ENCODE data around the gene WARS2. TPM values are rescaled to one million over a fixed set of nuclear protein-coding genes. Genes with fewer than 3 reads are reported as not detected.

The WARS2 gene
- total RNA-seq, 2 experiments from 2014 or later = 16.0 to 25.2 TPM

DNA sequence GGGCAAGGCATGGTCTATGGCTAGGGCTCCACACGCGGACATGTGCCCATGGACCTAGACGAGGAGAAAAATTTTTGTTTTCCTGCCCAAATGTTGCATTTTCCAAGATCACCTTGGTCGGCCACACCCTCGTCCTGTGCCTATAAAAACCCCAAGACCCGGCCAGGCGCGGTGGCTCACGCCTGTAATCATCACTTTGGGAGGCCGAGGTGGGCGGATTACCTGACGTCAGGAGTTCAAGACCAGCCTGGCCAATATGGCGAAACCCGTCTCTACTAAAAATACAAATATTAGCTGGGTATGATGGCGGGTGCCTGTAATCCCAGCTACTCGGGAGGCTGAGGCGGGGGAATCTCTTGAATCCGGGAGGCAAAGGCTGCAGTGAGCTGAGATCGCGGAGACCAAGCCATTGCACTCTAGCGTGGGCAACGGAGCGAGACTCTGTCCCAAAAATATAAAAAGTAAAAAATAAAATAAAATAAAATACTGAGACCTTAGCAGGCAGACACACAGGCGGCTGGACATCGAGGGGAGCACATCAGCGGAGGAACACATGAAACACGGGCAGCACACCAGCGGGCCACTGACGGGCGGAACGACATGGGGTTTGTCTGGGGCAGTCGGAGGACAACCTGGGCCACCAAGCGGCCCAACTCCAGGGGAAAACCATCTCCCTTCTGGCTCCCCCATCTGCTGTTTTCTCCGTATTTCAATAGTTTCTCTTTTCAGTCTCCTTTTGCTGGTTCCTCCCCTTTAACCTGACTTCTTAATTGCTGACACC, 91.6 kb downstream of the WARS2 start:
- no peak for ATAC-seq
- H3K36me3 Mint-ChIP-seq (ENCODE audit: low read depth) = peaks cover 42% of the 10 kb centered on the region
- intact Hi-C loops (cut with DNase I, micrococcal nuclease) = no loop called here
- ChIA-PET CTCF (no interaction called here), POLR2A (no interaction called here)
- no peak overlapping the region for H3K27ac Mint-ChIP-seq
- H3K4me1 Mint-ChIP-seq = no peaks in the 10 kb centered on the region
- DNase-seq = no peak
- H3K4me3 Mint-ChIP-seq = no peak overlapping the region
- H3K27me3 Mint-ChIP-seq = no peaks in the 10 kb centered on the region
- no peaks in the 10 kb centered on the region for H3K9me3 Mint-ChIP-seq (ENCODE audit: low read depth)

DNA sequence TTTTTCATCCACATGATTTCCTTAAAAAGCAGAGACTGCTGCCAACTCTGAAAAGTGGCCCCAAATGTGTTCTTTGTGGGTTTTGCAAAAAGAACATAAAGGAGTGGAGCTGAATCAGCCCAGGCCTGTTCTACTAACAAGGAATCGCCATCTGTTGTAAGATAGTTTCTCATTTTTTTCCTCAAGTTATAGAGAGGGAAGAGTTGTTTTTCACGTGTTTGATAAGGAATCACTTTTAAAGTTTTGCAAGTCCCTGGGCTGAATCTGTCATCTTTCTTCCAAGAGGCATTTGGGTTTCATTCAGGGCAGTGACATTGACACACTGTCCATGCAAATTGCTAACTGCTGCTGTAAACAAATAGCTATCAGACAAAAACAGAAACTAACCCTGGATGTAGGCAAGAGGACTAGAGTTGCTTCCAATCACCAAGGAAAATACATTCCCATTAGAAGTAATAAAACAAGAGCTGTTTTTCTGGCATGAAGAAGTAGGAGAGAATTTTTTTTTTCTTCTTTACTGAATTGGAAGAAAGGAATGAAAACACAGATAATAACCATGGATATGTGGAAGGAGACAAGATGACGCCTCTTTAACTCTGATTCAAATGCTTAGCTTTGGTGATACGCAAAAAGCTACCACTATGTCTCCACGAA, 93.5 kb downstream of the WARS2 start:
- intact Hi-C loops (cut with DNase I, micrococcal nuclease) = no loop called here
- Mint-ChIP-seq H3K27ac (no peak overlapping the region), H3K9me3 (ENCODE audit: low read depth) (no peaks in the 10 kb centered on the region), H3K36me3 (ENCODE audit: low read depth) (peaks cover 52% of the 10 kb centered on the region), H3K4me3 (no peak overlapping the region), H3K4me1 (no peaks in the 10 kb centered on the region), H3K27me3 (no peaks in the 10 kb centered on the region)
- CTCF ChIA-PET = interaction anchor here (0.6 kb wide), 1 partner anchor 8 kb away, joined by 3 read pairs; no protein-coding TSS in a partner anchor
- DNase-seq (no peak), ATAC-seq (no peak)
- POLR2A ChIA-PET = no interaction called here

DNA sequence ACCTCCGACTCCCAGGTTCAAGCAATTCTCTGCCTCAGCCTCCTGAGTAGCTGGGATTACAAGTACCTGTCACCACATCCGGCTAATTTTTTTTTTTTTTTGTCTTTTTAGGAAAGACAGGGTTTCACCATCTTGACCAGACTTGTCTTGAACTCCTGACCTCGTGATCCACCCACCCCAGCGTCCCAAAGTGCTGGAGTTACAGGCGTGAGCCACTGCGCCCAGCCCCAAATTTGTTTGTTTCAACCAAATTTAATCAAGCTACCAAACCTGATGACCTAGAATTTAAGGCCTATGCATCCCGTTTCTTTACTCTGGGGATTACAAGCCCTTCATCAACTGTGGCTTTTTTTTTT, 94.0 kb downstream of the WARS2 start:
- H3K4me3 Mint-ChIP-seq = no peak overlapping the region
- H3K36me3 Mint-ChIP-seq (ENCODE audit: low read depth) = peaks cover 51% of the 10 kb centered on the region
- H3K9me3 Mint-ChIP-seq (ENCODE audit: low read depth) = no peaks in the 10 kb centered on the region
- CTCF ChIA-PET = interaction anchor here (0.6 kb wide), 1 partner anchor 9 kb away, joined by 3 read pairs; no protein-coding TSS in a partner anchor
- H3K27ac Mint-ChIP-seq = no peak overlapping the region
- ATAC-seq (no peak), DNase-seq (no peak)
- no peaks in the 10 kb centered on the region for H3K4me1 Mint-ChIP-seq
- POLR2A ChIA-PET = no interaction called here
- intact Hi-C loops (cut with DNase I, micrococcal nuclease) = no loop called here
- H3K27me3 Mint-ChIP-seq = no peaks in the 10 kb centered on the region

DNA sequence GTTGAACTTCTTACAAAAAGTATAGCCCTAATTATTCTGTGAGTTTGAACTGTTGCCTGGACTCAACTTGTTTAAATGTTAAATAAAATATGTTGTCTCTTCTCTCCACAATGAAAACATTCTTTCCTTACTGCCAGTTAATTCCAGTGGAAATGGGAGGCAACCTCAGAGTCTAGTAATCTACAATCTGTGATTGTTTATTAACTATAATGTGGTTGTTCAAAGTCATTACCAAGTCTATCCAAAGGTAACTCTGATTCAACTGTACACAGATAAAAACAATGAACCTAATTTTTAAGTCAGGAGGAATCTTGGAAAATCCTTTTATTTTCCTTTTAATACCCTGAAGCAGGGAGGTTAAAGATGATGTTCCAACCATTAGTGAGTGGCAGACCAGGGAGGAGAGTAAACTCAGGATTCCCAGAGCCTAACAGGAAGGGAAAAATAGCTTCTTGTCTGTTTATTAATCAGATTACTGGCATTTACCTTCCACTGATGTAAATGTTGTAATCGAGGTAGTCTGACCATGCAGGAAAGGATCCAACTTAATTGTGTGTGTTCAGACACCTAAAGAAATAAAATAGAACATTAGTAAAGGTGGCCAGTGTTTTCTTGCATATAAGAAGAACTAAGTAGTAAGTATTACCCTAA, 95.2 kb downstream of the WARS2 start:
- ATAC-seq (no peak), DNase-seq (no peak)
- Mint-ChIP-seq H3K27ac (no peak overlapping the region), H3K4me3 (no peak overlapping the region), H3K4me1 (no peaks in the 10 kb centered on the region), H3K9me3 (ENCODE audit: low read depth) (no peaks in the 10 kb centered on the region), H3K27me3 (no peaks in the 10 kb centered on the region), H3K36me3 (ENCODE audit: low read depth) (peaks cover 53% of the 10 kb centered on the region)
- CTCF ChIA-PET = no interaction called here
- intact Hi-C loops (cut with DNase I, micrococcal nuclease) = no loop called here
- POLR2A ChIA-PET = no interaction called here

DNA sequence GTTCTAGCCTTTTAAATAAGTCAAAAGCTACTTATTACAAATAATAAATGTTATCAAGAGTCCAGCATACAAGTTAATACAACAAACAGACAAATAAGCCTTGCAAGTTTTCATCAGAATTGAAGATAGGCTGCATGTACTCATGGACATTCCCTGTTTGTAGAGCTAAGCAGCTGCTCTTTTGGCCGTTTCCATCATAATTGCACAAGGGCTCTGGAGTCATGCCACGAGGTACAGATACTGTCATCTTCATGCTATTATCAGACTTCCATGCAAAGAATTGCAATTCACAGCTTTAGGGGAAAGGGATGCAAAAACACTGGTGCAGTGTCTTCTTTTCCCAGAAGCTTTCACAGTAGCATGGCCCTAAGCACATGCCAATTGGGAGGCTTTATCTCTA, 99.5 kb downstream of the WARS2 start:
- no peak overlapping the region for H3K27ac Mint-ChIP-seq
- H3K36me3 Mint-ChIP-seq (ENCODE audit: low read depth) = peaks cover 60% of the 10 kb centered on the region
- no peaks in the 10 kb centered on the region for H3K4me1 Mint-ChIP-seq
- POLR2A ChIA-PET = no interaction called here
- H3K9me3 Mint-ChIP-seq (ENCODE audit: low read depth) = no peaks in the 10 kb centered on the region
- no peak for DNase-seq
- no peak for ATAC-seq
- H3K4me3 Mint-ChIP-seq = no peak overlapping the region
- no peaks in the 10 kb centered on the region for H3K27me3 Mint-ChIP-seq
- CTCF ChIA-PET = no interaction called here
- intact Hi-C loops (cut with DNase I, micrococcal nuclease) = no loop called here

DNA sequence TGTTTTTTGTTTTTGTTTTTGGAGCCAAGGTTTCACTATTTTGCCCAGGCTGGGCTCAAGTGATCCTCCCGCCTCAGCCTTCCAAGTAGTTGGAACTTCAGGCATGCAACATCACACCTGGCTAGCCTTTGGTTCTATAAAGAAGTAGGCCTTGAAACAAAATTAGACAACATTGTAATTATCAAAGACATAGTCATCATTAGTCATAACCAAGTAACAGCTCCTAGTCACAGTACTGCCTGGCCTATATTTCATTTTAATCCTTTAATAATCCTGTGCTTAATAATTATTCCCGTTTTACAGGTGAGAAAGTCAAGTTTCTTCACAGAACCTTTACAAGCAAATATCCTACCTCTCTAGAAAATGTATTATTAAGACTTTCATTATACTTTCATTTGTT, 100.0 kb downstream of the WARS2 start:
- no peak overlapping the region for H3K4me3 Mint-ChIP-seq
- H3K9me3 Mint-ChIP-seq (ENCODE audit: low read depth) = no peaks in the 10 kb centered on the region
- H3K27ac Mint-ChIP-seq = no peak overlapping the region
- peaks cover 58% of the 10 kb centered on the region for H3K36me3 Mint-ChIP-seq (ENCODE audit: low read depth)
- ChIA-PET POLR2A (no interaction called here), CTCF (no interaction called here)
- H3K4me1 Mint-ChIP-seq = no peaks in the 10 kb centered on the region
- intact Hi-C loops (cut with DNase I, micrococcal nuclease) = no loop called here
- no peaks in the 10 kb centered on the region for H3K27me3 Mint-ChIP-seq
- no peak for DNase-seq
- no peak for ATAC-seq

DNA sequence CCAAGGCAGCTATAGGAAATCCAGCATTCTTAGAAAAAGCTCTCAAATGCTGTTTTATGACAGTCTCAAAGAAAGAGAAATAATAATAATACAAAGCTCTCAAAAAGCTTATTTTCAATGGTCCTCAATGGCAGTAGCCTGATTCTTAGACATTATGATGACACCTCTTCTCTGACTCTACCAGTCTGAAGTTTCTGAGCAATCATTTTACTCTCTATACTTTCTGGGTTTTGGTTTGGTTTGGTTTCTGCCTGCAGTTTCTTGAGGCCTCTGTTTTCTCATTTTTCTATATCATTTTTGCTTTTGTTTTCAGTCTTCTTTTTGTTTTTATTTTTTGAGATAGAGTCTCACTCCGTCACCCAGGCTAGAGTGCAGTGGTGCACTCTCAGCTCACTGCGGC, 102.1 kb downstream of the WARS2 start:
- Mint-ChIP-seq H3K36me3 (ENCODE audit: low read depth) (peaks cover 57% of the 10 kb centered on the region), H3K9me3 (ENCODE audit: low read depth) (no peaks in the 10 kb centered on the region), H3K4me3 (no peak overlapping the region), H3K4me1 (no peaks in the 10 kb centered on the region), H3K27ac (no peak overlapping the region), H3K27me3 (no peaks in the 10 kb centered on the region)
- no peak for DNase-seq
- ChIA-PET POLR2A (no interaction called here), CTCF (no interaction called here)
- ATAC-seq = no peak
- intact Hi-C loops (cut with DNase I, micrococcal nuclease) = no loop called here

DNA sequence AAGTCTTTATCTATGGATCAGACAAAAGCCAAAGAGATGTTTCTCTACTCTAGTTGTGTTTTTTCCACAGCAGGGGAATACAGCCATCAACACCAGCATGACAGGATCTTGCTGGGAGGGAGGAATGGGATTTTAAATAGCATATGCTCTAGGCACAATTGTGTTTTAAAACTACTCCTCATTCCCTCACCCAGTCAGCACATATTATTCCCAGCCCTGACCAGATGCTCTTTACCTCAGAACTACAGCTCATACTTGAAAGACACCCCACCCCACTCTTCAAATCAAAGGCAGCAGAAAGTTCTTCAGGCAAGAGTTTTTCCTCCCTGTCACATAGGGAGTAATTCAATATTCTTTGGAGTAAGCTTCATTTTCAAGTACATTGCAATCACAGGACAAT, 106.1 kb downstream of the WARS2 start:
- Mint-ChIP-seq H3K4me1 (no peaks in the 10 kb centered on the region), H3K9me3 (ENCODE audit: low read depth) (no peaks in the 10 kb centered on the region), H3K27ac (no peak overlapping the region), H3K4me3 (no peak overlapping the region), H3K27me3 (no peaks in the 10 kb centered on the region), H3K36me3 (ENCODE audit: low read depth) (peaks cover 77% of the 10 kb centered on the region)
- DNase-seq (no peak), ATAC-seq (no peak)
- POLR2A ChIA-PET = no interaction called here
- CTCF ChIA-PET = no interaction called here
- intact Hi-C loops (cut with DNase I, micrococcal nuclease) = no loop called here

DNA sequence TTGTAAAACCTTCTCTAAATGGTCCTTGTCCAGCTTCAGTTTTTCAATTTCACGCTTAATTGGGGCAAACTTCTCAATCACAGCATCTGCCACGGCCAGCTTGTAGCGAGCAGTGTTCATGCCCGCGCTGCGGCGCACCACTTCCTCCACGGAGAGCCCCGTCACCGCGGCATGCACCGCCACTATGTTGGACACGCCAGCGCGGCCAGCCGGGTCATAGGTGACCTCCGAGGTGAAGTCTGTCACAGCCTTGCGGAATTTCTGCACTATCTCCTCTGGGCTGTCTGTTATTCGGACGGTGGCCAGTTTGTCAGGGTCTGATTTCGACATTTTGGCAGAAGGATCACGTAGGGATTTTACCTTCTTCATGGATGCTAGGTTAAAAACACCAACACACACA, 107.5 kb downstream of the WARS2 start:
- peaks cover 74% of the 10 kb centered on the region for H3K36me3 Mint-ChIP-seq (ENCODE audit: low read depth)
- H3K4me3 Mint-ChIP-seq = no peak overlapping the region
- no peaks in the 10 kb centered on the region for H3K4me1 Mint-ChIP-seq
- H3K9me3 Mint-ChIP-seq (ENCODE audit: low read depth) = no peaks in the 10 kb centered on the region
- intact Hi-C loops (cut with DNase I, micrococcal nuclease) = no loop called here
- ATAC-seq (no peak), DNase-seq (no peak)
- H3K27me3 Mint-ChIP-seq = no peaks in the 10 kb centered on the region
- ChIA-PET CTCF (interaction anchor here (0.7 kb wide), 1 partner anchor 902 kb away, joined by 3 read pairs; no protein-coding TSS in a partner anchor), POLR2A (no interaction called here)
- H3K27ac Mint-ChIP-seq = no peak overlapping the region

DNA sequence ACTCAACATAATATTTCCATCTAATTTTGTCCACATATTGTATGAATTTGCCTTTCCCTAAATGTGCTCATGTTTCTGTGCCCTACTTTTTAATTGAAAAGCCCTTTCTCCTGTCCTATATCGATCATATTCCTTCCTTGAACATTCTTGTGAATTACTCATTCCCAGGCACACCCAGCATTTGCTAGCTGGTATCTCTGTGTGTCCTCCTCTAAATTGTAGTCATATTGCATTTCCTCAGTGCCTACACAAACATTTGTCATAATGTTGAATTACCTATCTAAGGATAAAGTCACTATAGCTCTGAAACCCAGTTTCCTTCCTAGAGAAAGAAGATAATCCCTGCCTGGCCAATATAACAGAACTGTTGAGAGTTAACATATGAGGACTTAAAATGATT, 112.7 kb downstream of the WARS2 start:
- ChIA-PET POLR2A (no interaction called here), CTCF (no interaction called here)
- Mint-ChIP-seq H3K9me3 (ENCODE audit: low read depth) (peaks cover 7% of the 10 kb centered on the region), H3K27me3 (no peaks in the 10 kb centered on the region), H3K4me1 (no peaks in the 10 kb centered on the region), H3K4me3 (no peak overlapping the region), H3K27ac (no peak overlapping the region), H3K36me3 (ENCODE audit: low read depth) (peaks cover 50% of the 10 kb centered on the region)
- ATAC-seq (no peak), DNase-seq (no peak)
- intact Hi-C loops (cut with DNase I, micrococcal nuclease) = no loop called here

DNA sequence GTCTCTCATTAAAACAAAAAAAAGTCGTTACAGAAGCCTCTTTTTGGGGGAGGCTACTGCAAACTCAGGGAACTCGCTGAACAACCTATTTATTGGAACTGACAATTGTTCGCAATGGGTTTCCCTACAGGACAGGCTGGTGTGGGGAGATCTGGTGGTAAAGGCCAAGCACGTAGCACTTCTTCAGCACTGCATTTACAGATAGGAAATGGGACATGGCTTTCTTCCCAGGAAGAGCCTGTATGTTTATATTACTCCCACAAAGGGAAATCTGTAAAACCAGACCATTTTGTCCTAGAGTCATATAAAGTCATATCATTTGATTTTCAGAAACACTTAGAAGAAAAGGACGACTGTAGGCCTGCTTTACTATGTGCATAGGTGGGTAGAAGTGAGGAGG, 113.5 kb downstream of the WARS2 start:
- peaks cover 46% of the 10 kb centered on the region for H3K36me3 Mint-ChIP-seq (ENCODE audit: low read depth)
- H3K27me3 Mint-ChIP-seq = no peaks in the 10 kb centered on the region
- intact Hi-C loops (cut with DNase I, micrococcal nuclease) = no loop called here
- H3K4me3 Mint-ChIP-seq = no peak overlapping the region
- no peak overlapping the region for H3K27ac Mint-ChIP-seq
- ChIA-PET POLR2A (no interaction called here), CTCF (no interaction called here)
- ATAC-seq = no peak
- no peaks in the 10 kb centered on the region for H3K4me1 Mint-ChIP-seq
- peaks cover 7% of the 10 kb centered on the region for H3K9me3 Mint-ChIP-seq (ENCODE audit: low read depth)
- no peak for DNase-seq

DNA sequence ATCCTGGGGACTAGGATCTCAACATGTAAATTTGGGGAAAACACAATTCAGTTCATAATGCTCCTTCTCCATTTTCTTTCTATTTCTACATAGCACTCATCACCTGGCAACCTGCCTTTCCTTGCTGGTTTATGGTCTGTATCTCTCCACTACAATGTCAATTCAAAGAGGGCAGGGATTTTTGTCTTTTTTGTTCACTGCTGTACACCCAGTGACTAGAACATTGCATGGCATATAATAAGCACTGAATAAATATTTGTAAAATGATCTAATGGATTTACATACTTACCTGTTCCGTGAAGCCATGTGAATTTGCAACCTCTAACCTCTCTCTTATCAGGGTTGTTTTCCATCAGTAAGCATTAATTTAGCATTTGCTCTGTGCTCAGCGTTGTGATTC, 124.9 kb downstream of the WARS2 start:
- POLR2A ChIA-PET = no interaction called here
- no peak for ATAC-seq
- Mint-ChIP-seq H3K9me3 (ENCODE audit: low read depth) (peaks cover 14% of the 10 kb centered on the region), H3K27me3 (peaks cover 18% of the 10 kb centered on the region), H3K27ac (no peak overlapping the region), H3K4me1 (no peaks in the 10 kb centered on the region), H3K4me3 (no peak overlapping the region), H3K36me3 (ENCODE audit: low read depth) (peaks cover 33% of the 10 kb centered on the region)
- CTCF ChIA-PET = no interaction called here
- intact Hi-C loops (cut with DNase I, micrococcal nuclease) = no loop called here
- DNase-seq = no peak

Measured in activated CD4-positive, alpha-beta T cell treated with anti-CD3 and anti-CD28 coated beads for 36 hours (primary cell).